Stimulated activated CD8-positive, alpha-beta memory T cell treated with anti-CD3 and anti-CD28 coated beads, Interleukin-15, amount 100 ng/mL, for 1 hour (primary cell): ENCODE data around the gene MYL12B.
"Not testable (repeated sequence)": the region's sequence is repeated elsewhere in the genome, so short reads cannot be mapped to it uniquely, and the experiment has no call there.

Source experiments
- DNase-seq: peaks from one replicate; pipeline ENCODE4 v3.0.0-alpha.2; 2020; ENCODE audit warnings: low read depth

MYL12B gene

GRCh38 chr18:3297025-3297984 lies 35.4 kb downstream of the MYL12B start:
- DNase-seq, result peak; percentile 93

GRCh38 chr18:3304832-3305231 lies 42.9 kb downstream of the MYL12B start:
- no peak for DNase-seq

GRCh38 chr18:3305354-3305762 lies 43.4 kb downstream of the MYL12B start:
- DNase-seq, result no peak

GRCh38 chr18:3305933-3306332 lies 44.0 kb downstream of the MYL12B start:
- DNase-seq, result no peak

GRCh38 chr18:3306391-3306790 lies 44.5 kb downstream of the MYL12B start:
- DNase-seq, result no peak

GRCh38 chr18:3313685-3314084 lies 51.8 kb downstream of the MYL12B start:
- DNase-seq, result no peak

- not testable (repeated sequence) for DNase-seq
These were observed 53.4 kb downstream of the MYL12B start for GRCh38 chr18:3315344-3315743.

- no peak for DNase-seq
These were observed 57.5 kb downstream of the MYL12B start for GRCh38 chr18:3319399-3319798.

GRCh38 chr18:3319894-3320454 lies 58.0 kb downstream of the MYL12B start:
- DNase-seq, result no peak

GRCh38 chr18:3321133-3321812 lies 59.3 kb downstream of the MYL12B start:
- no peak for DNase-seq

- DNase-seq, result no peak
These were observed 62.0 kb downstream of the MYL12B start for GRCh38 chr18:3323900-3324299.
